IPS-18c (cell line): ENCODE results near the gene HIGD2A.

Experiments used
- H3K4me3 ChIP-seq: 2 replicates; pipeline ENCODE4 v1.7.0; 2013; ENCODE audit warnings: low read depth, mild to moderate bottlenecking, low read length, moderate library complexity; ENCODE audit not compliant: insufficient read depth
- H3K9me3 ChIP-seq: one replicate; pipeline ENCODE4 v1.6.1; 2013; ENCODE audit warnings: mild to moderate bottlenecking, low read length, moderate library complexity; ENCODE audit not compliant: control insufficient read depth, insufficient read depth

Gene HIGD2A

GRCh38 chr5:176387384-176387925 lies 1.1 kb upstream of the HIGD2A start:
- Histone ChIP-seq H3K4me3 (peak overlapping the region; percentile 66), H3K9me3 (no peaks in the 10 kb centered on the region)

DNA sequence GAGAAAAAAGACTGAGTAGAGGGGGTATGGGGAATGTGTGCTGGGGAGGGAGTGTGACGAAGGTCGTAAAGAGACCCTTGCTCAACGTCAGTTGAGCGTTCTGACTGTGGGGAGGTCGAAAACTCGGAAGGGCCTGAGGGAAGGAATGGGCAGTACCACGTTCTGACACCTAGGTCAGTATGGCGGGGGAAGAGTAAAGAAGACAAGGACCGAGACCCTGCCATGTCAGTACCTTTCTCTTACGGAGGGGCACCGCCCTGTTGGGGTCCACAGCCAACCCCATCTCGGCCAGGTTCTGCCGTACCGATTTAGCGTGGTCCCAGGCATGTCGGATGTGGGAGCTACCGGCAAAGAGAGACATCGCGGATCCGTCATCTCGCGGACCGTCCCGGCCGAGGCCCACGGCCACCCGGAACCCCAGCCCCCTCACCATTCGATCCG lies 528 bp upstream of the HIGD2A start:
- H3K9me3 ChIP-seq, result no peaks in the 10 kb centered on the region
- peak overlapping the region; percentile 66 for H3K4me3 ChIP-seq

GRCh38 chr5:176389135-176390123 lies 878 bp downstream of the HIGD2A start:
- Histone ChIP-seq H3K4me3 (peak overlapping the region; percentile 66), H3K9me3 (no peaks in the 10 kb centered on the region)

- Histone ChIP-seq H3K9me3 (no peaks in the 10 kb centered on the region), H3K4me3 (no peak overlapping the region)
These were observed 2.9 kb downstream of the HIGD2A start for GRCh38 chr5:176391479-176391878.

DNA sequence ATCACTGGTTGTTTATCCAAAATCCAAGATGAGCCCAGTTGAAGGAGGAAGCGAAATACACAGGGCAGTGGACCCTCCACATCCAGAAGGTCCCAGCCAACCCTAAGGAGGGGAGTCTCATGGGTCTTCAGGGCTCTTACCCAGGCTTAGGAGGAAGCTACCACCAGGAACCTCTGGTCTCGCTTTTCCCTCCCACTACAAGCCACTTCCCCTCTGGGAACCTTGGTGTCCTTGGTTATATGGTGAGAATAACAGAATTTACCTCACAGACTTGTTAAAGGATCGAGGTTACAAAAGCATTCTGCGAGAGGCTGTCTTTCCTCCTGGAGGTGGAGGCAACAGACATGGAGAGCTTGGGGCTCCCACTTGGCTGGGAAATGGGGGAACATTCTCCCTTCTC lies 3.4 kb downstream of the HIGD2A start:
- H3K9me3 ChIP-seq, result no peaks in the 10 kb centered on the region
- no peak overlapping the region for H3K4me3 ChIP-seq

DNA sequence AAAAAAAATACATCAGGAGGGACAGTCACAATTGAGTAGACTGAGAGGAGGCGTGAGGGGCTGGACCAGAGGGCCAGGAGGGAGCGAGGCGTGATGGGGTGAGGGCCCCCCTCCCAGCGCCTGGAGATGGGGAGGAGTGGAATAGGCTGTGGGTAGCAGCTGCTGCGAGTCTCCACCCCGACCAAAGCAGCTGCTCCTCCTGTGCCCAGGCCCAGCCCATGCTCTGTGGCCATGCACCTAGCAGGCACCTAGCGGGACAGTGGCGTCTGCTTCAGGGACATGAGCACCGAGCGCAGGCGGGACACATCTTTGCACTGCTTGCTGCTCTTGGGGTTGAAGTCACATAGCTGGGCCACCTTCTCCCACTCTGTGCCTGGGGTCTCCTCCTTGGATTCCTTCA lies 4.0 kb downstream of the HIGD2A start:
- no peaks in the 10 kb centered on the region for H3K9me3 ChIP-seq
- H3K4me3 ChIP-seq, result no peak overlapping the region

DNA sequence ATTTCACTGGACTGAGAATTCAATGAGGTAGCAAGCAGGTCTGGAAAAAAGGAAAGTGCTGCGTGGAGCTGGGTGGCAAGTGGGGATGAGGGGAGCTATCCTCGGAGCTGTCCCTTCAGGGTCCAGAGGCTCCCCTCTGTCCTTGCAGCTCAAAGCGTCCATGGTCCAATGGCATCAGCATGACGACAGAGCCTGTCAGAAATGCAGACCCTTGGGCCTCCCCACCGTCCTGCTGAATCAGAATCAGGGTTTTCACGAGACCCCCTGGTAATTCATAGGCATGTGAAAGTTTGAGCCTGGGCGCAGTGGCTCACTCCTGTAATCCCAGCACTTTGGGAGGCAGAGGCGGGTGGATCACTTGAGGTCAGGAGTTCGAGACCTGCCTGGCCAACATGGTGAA lies 5.5 kb downstream of the HIGD2A start:
- H3K4me3 ChIP-seq, result no peak overlapping the region

DNA sequence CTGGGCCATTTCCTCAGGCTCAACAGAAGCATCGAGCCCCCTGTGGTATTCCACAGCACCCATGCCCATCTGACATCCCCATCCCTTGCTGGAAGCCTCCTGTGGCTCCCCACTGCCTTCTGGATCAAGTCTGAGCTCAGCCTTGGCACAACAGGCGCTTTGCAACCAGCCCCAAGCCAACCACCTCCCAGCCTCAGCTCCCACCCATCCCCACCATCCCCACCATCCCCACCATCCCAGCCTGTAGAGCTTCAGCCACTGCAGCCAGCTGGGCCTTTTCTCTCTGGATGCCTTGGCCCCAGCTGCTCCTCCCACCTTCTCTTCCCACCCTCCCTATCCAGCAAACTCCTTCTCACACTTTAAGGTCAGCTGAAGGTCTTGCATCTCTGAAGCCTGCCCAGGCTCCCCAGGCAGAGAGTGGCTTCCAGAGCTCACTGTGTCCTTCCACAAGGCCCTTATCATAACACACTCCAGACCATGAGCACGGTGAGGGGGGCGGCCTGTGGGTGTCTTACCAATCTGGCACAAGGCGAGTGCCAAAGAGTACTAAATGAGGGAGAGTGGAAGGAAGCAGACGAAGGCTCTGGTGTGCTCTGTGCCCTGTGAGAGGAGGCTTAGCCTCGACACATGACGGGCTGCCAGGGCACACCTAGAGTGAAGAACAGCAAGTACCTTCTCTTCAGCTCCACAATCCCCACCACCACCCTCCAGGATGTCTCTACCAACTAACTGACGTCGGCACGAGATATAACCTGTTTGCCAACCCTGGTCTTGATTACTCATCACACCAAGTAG lies 6.5 kb downstream of the HIGD2A start:
- Histone ChIP-seq H3K9me3 (no peaks in the 10 kb centered on the region), H3K4me3 (no peak overlapping the region)

More for the DNA sequence above, 5.5 kb downstream of the HIGD2A start:
- no peaks in the 10 kb centered on the region for H3K9me3 ChIP-seq

- H3K4me3 ChIP-seq, result no peak overlapping the region
- H3K9me3 ChIP-seq, result no peaks in the 10 kb centered on the region
These were observed 7.8 kb downstream of the HIGD2A start for GRCh38 chr5:176396330-176396729.

DNA sequence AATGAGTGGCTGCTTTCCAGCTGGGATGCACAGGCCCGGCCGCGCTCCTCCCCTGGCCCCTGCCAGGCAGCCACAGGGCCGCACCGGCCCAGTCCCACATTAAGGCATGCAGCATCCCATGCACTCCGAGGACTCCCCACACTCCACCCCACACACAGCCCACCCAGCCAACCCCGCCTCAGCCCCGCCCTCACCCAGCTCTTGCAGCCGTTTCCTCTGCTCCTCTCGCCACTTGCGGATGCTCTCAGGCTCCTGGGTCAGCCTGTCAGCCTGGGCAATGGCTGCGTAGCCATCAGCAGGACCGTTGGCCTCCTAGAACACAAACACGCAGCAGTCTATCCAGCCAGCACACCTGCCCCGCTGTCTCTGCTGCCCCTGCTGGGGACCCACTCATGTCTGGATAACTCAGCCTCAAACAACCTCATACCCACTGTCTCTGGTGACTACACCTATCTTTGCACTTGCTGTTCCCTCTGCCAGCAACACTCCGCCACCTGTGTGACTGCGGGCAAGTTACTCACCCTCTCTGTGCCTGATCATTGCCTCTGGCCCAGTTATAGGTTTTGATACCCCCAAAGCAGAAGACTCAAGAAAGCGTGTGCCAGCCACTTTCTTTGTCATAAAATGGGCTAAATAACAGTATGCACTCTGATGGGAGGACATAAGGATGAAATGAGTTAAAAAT lies 9.3 kb downstream of the HIGD2A start:
- Histone ChIP-seq H3K9me3 (no peaks in the 10 kb centered on the region), H3K4me3 (no peak overlapping the region)

- H3K9me3 ChIP-seq, result no peaks in the 10 kb centered on the region
- H3K4me3 ChIP-seq, result no peak overlapping the region
These were observed 12.0 kb downstream of the HIGD2A start for GRCh38 chr5:176400382-176401156.

- Histone ChIP-seq H3K9me3 (no peaks in the 10 kb centered on the region), H3K4me3 (no peak overlapping the region)
These were observed 13.0 kb downstream of the HIGD2A start for GRCh38 chr5:176401281-176402205.

DNA sequence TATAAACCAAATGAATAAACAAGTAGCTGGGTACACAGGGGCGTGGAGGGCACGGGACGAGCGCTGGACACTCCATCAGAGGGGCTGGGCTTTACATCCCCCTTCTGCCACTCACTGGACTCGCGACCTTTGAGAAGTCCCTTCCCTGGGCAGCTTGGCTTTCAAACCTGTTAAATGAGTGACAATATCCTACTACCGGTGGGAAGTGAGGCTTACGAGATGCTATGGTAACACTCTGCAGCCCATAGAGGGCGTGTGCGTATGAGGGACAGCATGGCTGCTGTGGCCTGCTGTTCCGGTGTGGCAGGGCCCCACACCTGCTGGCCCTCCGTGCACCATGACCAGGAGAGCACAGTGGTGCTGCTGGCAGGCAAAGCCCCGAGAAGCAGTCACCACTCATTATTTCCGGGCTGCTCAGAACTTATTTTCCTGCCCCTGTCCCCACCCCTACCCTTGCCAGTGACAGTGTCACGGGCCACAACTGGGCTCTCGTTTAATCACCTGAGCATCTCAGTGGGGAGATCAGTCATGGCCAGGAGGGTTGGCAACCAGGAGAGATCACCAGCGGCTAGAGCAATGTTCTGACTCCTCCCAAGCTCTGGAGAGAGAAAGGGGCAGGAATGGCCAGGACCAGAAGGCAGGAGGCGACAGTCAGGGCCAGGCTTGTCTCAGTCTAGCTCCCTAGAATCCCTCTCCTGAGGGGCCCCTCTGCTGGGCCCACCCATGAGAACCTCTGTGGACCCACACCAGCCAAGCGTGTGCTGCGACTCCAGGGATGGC lies 17.3 kb downstream of the HIGD2A start:
- no peaks in the 10 kb centered on the region for H3K9me3 ChIP-seq
- H3K4me3 ChIP-seq, result no peak overlapping the region

GRCh38 chr5:176406436-176407052 lies 18.0 kb downstream of the HIGD2A start:
- H3K4me3 ChIP-seq, result no peak overlapping the region
- H3K9me3 ChIP-seq, result no peaks in the 10 kb centered on the region
